ENCODE results near the gene CCL1.

DNA sequence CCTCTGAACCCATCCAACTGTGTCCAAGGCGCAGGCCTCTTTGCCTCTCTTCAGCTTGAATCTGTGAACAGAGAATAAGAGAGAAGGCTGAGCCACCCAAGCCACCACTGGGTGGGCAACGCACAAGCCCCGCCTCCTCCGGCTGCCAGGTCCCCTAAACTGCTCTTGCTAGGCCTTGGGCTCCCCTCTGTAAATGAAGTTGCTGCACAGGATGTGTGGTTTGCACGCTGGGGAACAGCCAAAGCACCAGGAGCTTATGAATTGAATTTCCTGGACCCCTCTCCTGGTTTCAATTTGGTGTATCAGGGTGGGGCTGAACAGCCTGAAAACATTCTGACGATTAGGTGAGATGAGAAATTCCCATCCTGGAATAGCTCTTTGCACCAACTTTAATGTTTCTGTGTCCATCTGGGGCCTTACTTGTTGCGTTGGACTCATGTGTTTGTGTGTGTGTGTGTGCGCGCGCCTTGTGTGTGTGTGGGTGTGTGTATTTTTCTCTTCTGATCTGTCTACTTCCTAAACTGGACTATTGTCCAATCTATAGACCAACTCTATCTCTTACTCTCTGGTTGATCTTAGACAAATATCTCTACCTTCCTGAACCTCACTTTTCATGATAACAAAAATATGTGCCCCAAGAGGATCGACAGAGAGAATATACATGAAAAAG lies 2.3 kb downstream of the CCL1 start:
- no peak for TF ChIP-seq EZH2 (IDR thresholded peaks at IDR 0.05; ENCODE audit: insufficient read depth, poor library complexity, severe bottlenecking)
- TF ChIP-seq EZH2phosphoT487 (IDR thresholded peaks at IDR 0.05; ENCODE audit: insufficient read depth, low read depth), result no peak

Data from GM23248 (cell line).